Heart right ventricle (tissue), 16 donors: ENCODE data around the gene SSTR3. TPM values are rescaled to one million over a fixed set of nuclear protein-coding genes. Genes with fewer than 3 reads are reported as not detected.

Source experiments
- ATAC-seq, 8 donors: fragments of 200-7000 bp; cut with Tn5 transposase; one replicate each; pipeline ENCODE4 v1.9.1; 2020; ENCODE audit warnings: mild to moderate bottlenecking in 8 of 8, moderate library complexity in 8 of 8, moderate number of reproducible peaks in 1 of 8
- DNase-seq, 2 donors: peaks; one replicate each; pipeline ENCODE4 v3.0.0-alpha.2; 2020
- H3K27ac ChIP-seq, 10 donors: fragments of 200-600 bp; sonication (generic) in 2 of 10; one replicate each; pipeline versions ENCODE4 v1.5.0 to v1.8.0; 2020 to 2022; ENCODE audit warnings: mild to moderate bottlenecking in 3 of 10
- H3K27me3 ChIP-seq, 7 donors: fragments of 200-600 bp; one replicate each; pipeline ENCODE4 v1.8.0; 2021 to 2022; ENCODE audit warnings: mild to moderate bottlenecking in 2 of 7
- H3K36me3 ChIP-seq, 9 donors: fragments of 200-600 bp; sonication (generic) in 1 of 9; one replicate each; pipeline versions ENCODE4 v1.5.0 to v1.8.0; 2020 to 2022; ENCODE audit warnings: mild to moderate bottlenecking in 2 of 9
- H3K4me1 ChIP-seq, 9 donors: fragments of 200-600 bp; sonication (generic) in 1 of 9; one replicate each; pipeline versions ENCODE4 v1.5.0 to v1.8.0; 2020 to 2022; ENCODE audit warnings: mild to moderate bottlenecking in 4 of 9
- H3K4me3 ChIP-seq, 10 donors: fragments of 200-600 bp; sonication (generic) in 2 of 10; one replicate each; pipeline versions ENCODE4 v1.5.0 to v1.8.0; 2020 to 2022; ENCODE audit warnings: mild to moderate bottlenecking in 7 of 10, moderate library complexity in 2 of 10
- H3K9me3 ChIP-seq, 11 donors: fragments of 200-600 bp in 10 of 11; sonication (generic) in 2 of 11; one replicate each; pipeline versions ENCODE4 v1.5.0 to v1.8.0; 2013 to 2022; ENCODE audit warnings: mild to moderate bottlenecking in 2 of 11, control low read depth in 1 of 11, moderate library complexity in 1 of 11
- WGBS, 2 donors: extraction: QIAGEN DNeasy Blood & Tissue Kit; methylation state at CpG; one replicate each; pipeline ENCODE4 v1.1.7; 2013; ENCODE audit warnings: inconsistent platforms in 1 of 2; 5-methylcytosine and 5-hydroxymethylcytosine counted together
- intact Hi-C, 10 donors: fragments of 100-400 bp; cut with DNase I; formaldehyde crosslinking; loops; one replicate each; pipeline versions ENCODE4 v1.11.1 to v1.14.2; 2022
- polyA plus RNA-seq, 2 donors: library from polyadenylated mRNA; stranded (reverse); fragments of 200-250 nt; gene quantifications; one replicate each; pipeline ENCODE4 v1.2.3, GENCODE V29; 2013
- total RNA-seq, 10 donors: library from RNA; stranded (reverse); fragmentation: NEBNext Ultra II Directional in 3 of 10; extraction: Animal tissue kit (Norgen Biotek cat#: 25700) in 3 of 10; gene quantifications; one replicate each; pipeline versions ENCODE4 v1.2.1 to v1.2.4, GENCODE V29; 2021 to 2023
- TF ChIP-seq, protein P1 (sequence below), 9 donors: fragments of 200-600 bp; sonication (generic) in 2 of 9; IDR thresholded peaks; one replicate each; pipeline versions ENCODE4 v1.5.0 to v1.8.0; 2021 to 2022; ENCODE audit warnings: antibody characterized with exemption in 9 of 9, mild to moderate bottlenecking in 5 of 9, moderate library complexity in 1 of 9
- donor health status: Arrhythmogenic right ventricular cardiomyopathy.
- donor health status: ischemic (EF 13 %, LVEDD 7.1; RV severe dilation, severe dysfunction).
- donor health status: healthy with polysubstance abuse.
- donor health status: DM: no; HTN: yes; CAD: no.
- donor health status: DM: no; HTN: no; CAD: no.
- donor health status: ischemic (EF 25% LVEDD 6.9; RV normal size, moderate dysfunction).
- donor health status: ischemic (EF 25% LVEDD 5.7; RV mildly dilated, moderate dysfunction).
- donor health status: healthy.
- donor health status: DM: yes; HTN: yes; CAD: no.
- donor health status: Ischemic cardiomyopathy.
- donor health status: ischemic (EF 35%, LVEDD 5.7; RV mildly dilated, moderate dysfunction).
- donor health status: nonischemic (EF 11% LVEDD 7.7; RV severe dilation, severe dysfunction).
- donor health status: DM: yes; HTN: yes; CAD: no.
- donor health status: PGD.
- donor health status: ischemic (EF 29% LVEDD 5.4; RV normal size, mild dysfunction).
- donor health status: nonischemic (EF 23%, LVEDD 6.1; RV moderate dilation, normal function).

SSTR3 gene
- total and polyA plus RNA-seq, 12 donors, result not detected

DNA sequence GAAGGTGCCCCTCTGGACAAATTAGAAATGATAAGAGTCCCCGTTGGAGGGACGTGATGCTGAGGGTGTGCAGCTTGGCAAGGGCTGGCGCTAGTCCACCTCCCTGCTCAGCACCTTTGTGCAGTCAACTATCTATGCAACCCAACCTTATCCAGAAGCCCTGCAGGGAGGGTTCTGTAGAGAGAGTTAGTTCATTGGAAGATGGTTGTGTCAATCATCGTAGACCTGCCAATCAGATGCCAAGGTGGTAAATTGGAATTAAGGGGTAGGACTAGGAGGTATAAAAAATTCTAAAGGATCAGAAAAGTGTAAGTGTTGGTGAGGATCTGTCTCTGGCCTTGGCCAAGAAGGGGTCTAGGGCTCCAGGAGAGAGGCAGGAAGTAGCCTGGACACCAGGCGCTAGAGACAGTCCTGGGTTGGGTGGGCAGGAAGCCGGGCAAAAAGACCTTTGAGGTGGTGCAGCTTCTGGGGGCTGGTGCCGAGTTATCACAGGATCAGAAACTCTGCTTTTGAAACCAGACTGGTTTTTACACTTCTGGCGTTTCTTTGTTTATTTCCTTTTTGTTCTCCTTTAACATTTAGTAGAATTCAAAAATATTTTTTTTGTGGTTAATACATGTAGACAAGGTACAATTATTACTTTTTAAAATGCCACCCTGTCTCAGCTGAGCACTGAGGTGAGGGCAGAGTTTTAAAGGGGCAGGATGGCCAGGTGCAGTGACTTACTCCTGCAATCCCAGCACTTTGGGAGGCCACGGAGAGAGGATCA is 25.9 kb downstream of the SSTR3 start:
- Histone ChIP-seq H3K27ac (peak overlapping the region in 9 of 10 donors; percentile 79 to 92 (median 86)), H3K36me3 (peaks cover 0 to 11% (median 0%) of the 10 kb centered on the region in 9 donors), H3K4me3 (peak overlapping the region in 5 of 10 donors; percentile 48 to 55 (median 54)), H3K9me3 (no peaks in the 10 kb centered on the region), H3K27me3 (no peaks in the 10 kb centered on the region), H3K4me1 (peaks cover 18 to 64% (median 39%) of the 10 kb centered on the region in 9 donors)
- WGBS, 2 donors, result 55 to 67% methylated on average over 9 of the region's 9 CpGs
- TF ChIP-seq, protein P1, sequence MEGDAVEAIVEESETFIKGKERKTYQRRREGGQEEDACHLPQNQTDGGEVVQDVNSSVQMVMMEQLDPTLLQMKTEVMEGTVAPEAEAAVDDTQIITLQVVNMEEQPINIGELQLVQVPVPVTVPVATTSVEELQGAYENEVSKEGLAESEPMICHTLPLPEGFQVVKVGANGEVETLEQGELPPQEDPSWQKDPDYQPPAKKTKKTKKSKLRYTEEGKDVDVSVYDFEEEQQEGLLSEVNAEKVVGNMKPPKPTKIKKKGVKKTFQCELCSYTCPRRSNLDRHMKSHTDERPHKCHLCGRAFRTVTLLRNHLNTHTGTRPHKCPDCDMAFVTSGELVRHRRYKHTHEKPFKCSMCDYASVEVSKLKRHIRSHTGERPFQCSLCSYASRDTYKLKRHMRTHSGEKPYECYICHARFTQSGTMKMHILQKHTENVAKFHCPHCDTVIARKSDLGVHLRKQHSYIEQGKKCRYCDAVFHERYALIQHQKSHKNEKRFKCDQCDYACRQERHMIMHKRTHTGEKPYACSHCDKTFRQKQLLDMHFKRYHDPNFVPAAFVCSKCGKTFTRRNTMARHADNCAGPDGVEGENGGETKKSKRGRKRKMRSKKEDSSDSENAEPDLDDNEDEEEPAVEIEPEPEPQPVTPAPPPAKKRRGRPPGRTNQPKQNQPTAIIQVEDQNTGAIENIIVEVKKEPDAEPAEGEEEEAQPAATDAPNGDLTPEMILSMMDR (IDR thresholded peaks at IDR 0.05), result no peak
- intact Hi-C loops, result no loop called here
- DNase-seq (no peak), ATAC-seq (peak in 4 of 8 donors; percentile 9 to 52 (median 40))

- Histone ChIP-seq H3K9me3 (no peaks in the 10 kb centered on the region), H3K36me3 (peaks cover 0 to 11% (median 0%) of the 10 kb centered on the region in 9 donors), H3K27me3 (no peaks in the 10 kb centered on the region), H3K4me1 (peaks cover 18 to 64% (median 39%) of the 10 kb centered on the region in 9 donors), H3K27ac (peak overlapping the region in 3 of 10 donors; percentile 87 to 92 (median 90)), H3K4me3 (no peak overlapping the region)
- intact Hi-C loops, result no loop called here
- DNase-seq (no peak), ATAC-seq (no peak)
- TF ChIP-seq, protein P1 (IDR thresholded peaks at IDR 0.05), result no peak
- WGBS, 2 donors, result 82 to 87% methylated on average over 13 of the region's 13 CpGs
Observed at GRCh38 chr22:37185646-37186227, 26.5 kb downstream of the SSTR3 start.

GRCh38 chr22:37184816-37185541 is 27.3 kb downstream of the SSTR3 start:
- Histone ChIP-seq H3K27ac (peak overlapping the region in 1 of 10 donors; percentile 92), H3K4me3 (no peak overlapping the region), H3K9me3 (no peaks in the 10 kb centered on the region), H3K27me3 (no peaks in the 10 kb centered on the region), H3K4me1 (peaks cover 18 to 60% (median 41%) of the 10 kb centered on the region in 9 donors), H3K36me3 (peaks cover 0 to 11% (median 0%) of the 10 kb centered on the region in 9 donors)
- intact Hi-C loops, result no loop called here
- TF ChIP-seq, protein P1 (IDR thresholded peaks at IDR 0.05), result no peak
- ATAC-seq (no peak), DNase-seq (no peak)
- 92 to 95% methylated on average over 18 of the region's 18 CpGs for WGBS, 2 donors

GRCh38 chr22:37184380-37184755 is 27.9 kb downstream of the SSTR3 start:
- no peak for DNase-seq
- 85 to 91% methylated on average over 12 of the region's 12 CpGs for WGBS, 2 donors

More at GRCh38 chr22:37184380-37184755, 27.9 kb downstream of the SSTR3 start:
- ATAC-seq, result no peak
- TF ChIP-seq, protein P1 (IDR thresholded peaks at IDR 0.05), result no peak
- H3K27me3 ChIP-seq, result no peaks in the 10 kb centered on the region
- H3K4me1 ChIP-seq, result peaks cover 18 to 59% (median 42%) of the 10 kb centered on the region in 9 donors
- H3K27ac ChIP-seq, result no peak overlapping the region
- H3K9me3 ChIP-seq, result no peaks in the 10 kb centered on the region
- intact Hi-C loops, result no loop called here
- H3K36me3 ChIP-seq, result peaks cover 0 to 11% (median 0%) of the 10 kb centered on the region in 9 donors
- H3K4me3 ChIP-seq, result no peak overlapping the region
